HG03520 (cell line): ENCODE results near the gene KIAA1671.

Experiments
- ATAC-seq: cut with Tn5 transposase; IDR thresholded peaks from one replicate; pipeline ENCODE4 v1.9.1; 2021; ENCODE audit warnings: mild to moderate bottlenecking, moderate library complexity; ENCODE audit not compliant: unreplicated experiment

KIAA1671 gene

GRCh38 chr22:24950272-24950902 lies 2.1 kb upstream of the KIAA1671 start:
- no peak for ATAC-seq

- no peak for ATAC-seq
These were observed 394 bp downstream of the KIAA1671 start for GRCh38 chr22:24952837-24953383.

- no peak for ATAC-seq
These were observed 1.0 kb downstream of the KIAA1671 start for GRCh38 chr22:24953384-24954113.

- no peak for ATAC-seq
These were observed 1.6 kb downstream of the KIAA1671 start for GRCh38 chr22:24954114-24954463.

GRCh38 chr22:24954856-24955255 lies 2.3 kb downstream of the KIAA1671 start:
- no peak for ATAC-seq

- ATAC-seq: no peak
These were observed 4.5 kb downstream of the KIAA1671 start for GRCh38 chr22:24957043-24957442.

- ATAC-seq: no peak
These were observed 8.8 kb downstream of the KIAA1671 start for GRCh38 chr22:24961217-24961844.

- ATAC-seq: no peak
These were observed 9.6 kb downstream of the KIAA1671 start for GRCh38 chr22:24962094-24962493.

- ATAC-seq: no peak
These were observed 10.3 kb downstream of the KIAA1671 start for GRCh38 chr22:24962835-24963234.

GRCh38 chr22:24964441-24964840 lies 11.9 kb downstream of the KIAA1671 start:
- ATAC-seq: no peak

- no peak for ATAC-seq
These were observed 13.5 kb downstream of the KIAA1671 start for GRCh38 chr22:24965822-24966626.

GRCh38 chr22:24968066-24968561 lies 15.6 kb downstream of the KIAA1671 start:
- ATAC-seq: no peak

GRCh38 chr22:24969560-24970301 lies 17.2 kb downstream of the KIAA1671 start:
- no peak for ATAC-seq

GRCh38 chr22:24972369-24972768 lies 19.9 kb downstream of the KIAA1671 start:
- ATAC-seq: no peak

GRCh38 chr22:24973872-24974271 lies 21.4 kb downstream of the KIAA1671 start:
- ATAC-seq: no peak

GRCh38 chr22:24975125-24975640 lies 22.7 kb downstream of the KIAA1671 start:
- no peak for ATAC-seq

GRCh38 chr22:24975813-24976341 lies 23.4 kb downstream of the KIAA1671 start:
- no peak for ATAC-seq

GRCh38 chr22:24976442-24977218 lies 24.1 kb downstream of the KIAA1671 start:
- ATAC-seq: no peak
